ENCODE measurements around the gene VN1R5. TPM values are rescaled to one million over a fixed set of nuclear protein-coding genes. Genes with fewer than 3 reads are reported as not detected.

VN1R5 gene
- total and polyA plus RNA-seq, 9 donors: not detected

- Histone ChIP-seq H3K36me3 (no peaks in the 10 kb centered on the region), H3K4me3 (no peak overlapping the region), H3K27me3 (no peaks in the 10 kb centered on the region), H3K27ac (no peak overlapping the region), H3K4me1 (ENCODE audit: insufficient read depth) (no peaks in the 10 kb centered on the region), H3K9me3 (no peaks in the 10 kb centered on the region)
- no peak for DNase-seq
- intact Hi-C loops (cut with DNase I): no loop called here
- WGBS, 3 donors: 60 to 64% (median 61%) methylated on average over 3 of the region's 3 CpGs
- TF ChIP-seq POLR2A (IDR thresholded peaks at IDR 0.05) (no peak), EP300 (IDR thresholded peaks at IDR 0.05) (no peak), CTCF (IDR thresholded peaks at IDR 0.05) (no peak)
Measured at GRCh38 chr1:247222840-247223239, 33.0 kb upstream of the VN1R5 start.

- H3K4me1 ChIP-seq (ENCODE audit: insufficient read depth): no peaks in the 10 kb centered on the region
- no peak overlapping the region for H3K4me3 ChIP-seq
- intact Hi-C loops (cut with DNase I): no loop called here
- no peaks in the 10 kb centered on the region for H3K36me3 ChIP-seq
- DNase-seq: no peak
- TF ChIP-seq CTCF (IDR thresholded peaks at IDR 0.05) (no peak), EP300 (IDR thresholded peaks at IDR 0.05) (no peak), POLR2A (IDR thresholded peaks at IDR 0.05) (no peak)
- no peaks in the 10 kb centered on the region for H3K27me3 ChIP-seq
- H3K27ac ChIP-seq: no peak overlapping the region
- H3K9me3 ChIP-seq: no peaks in the 10 kb centered on the region
Measured at GRCh38 chr1:247224822-247225221, 31.1 kb upstream of the VN1R5 start.

GRCh38 chr1:247228133-247228532 is 27.7 kb upstream of the VN1R5 start:
- Histone ChIP-seq H3K27me3 (no peaks in the 10 kb centered on the region), H3K4me3 (no peak overlapping the region), H3K4me1 (ENCODE audit: insufficient read depth) (no peaks in the 10 kb centered on the region), H3K36me3 (no peaks in the 10 kb centered on the region), H3K9me3 (no peaks in the 10 kb centered on the region), H3K27ac (no peak overlapping the region)
- DNase-seq: no peak
- 44 to 65% (median 56%) methylated on average over 3 of the region's 3 CpGs for WGBS, 3 donors
- TF ChIP-seq POLR2A (IDR thresholded peaks at IDR 0.05) (no peak), CTCF (IDR thresholded peaks at IDR 0.05) (no peak), EP300 (IDR thresholded peaks at IDR 0.05) (no peak)
- intact Hi-C loops (cut with DNase I): no loop called here

GRCh38 chr1:247241691-247242090 is 14.2 kb upstream of the VN1R5 start:
- TF ChIP-seq CTCF (IDR thresholded peaks at IDR 0.05) (no peak), POLR2A (IDR thresholded peaks at IDR 0.05) (no peak), EP300 (IDR thresholded peaks at IDR 0.05) (no peak)
- intact Hi-C loops (cut with DNase I): no loop called here
- 57 to 60% (median 57%) methylated on average over 2 of the region's 2 CpGs for WGBS, 3 donors
- no peak overlapping the region for H3K4me3 ChIP-seq
- H3K27me3 ChIP-seq: no peaks in the 10 kb centered on the region
- no peaks in the 10 kb centered on the region for H3K9me3 ChIP-seq
- no peak overlapping the region for H3K27ac ChIP-seq
- no peaks in the 10 kb centered on the region for H3K4me1 ChIP-seq (ENCODE audit: insufficient read depth)
- H3K36me3 ChIP-seq: no peaks in the 10 kb centered on the region
- no peak for DNase-seq
